M059J (cell line): ENCODE results near the gene C3orf20. TPM values are rescaled to one million over a fixed set of nuclear protein-coding genes. Genes with fewer than 3 reads are reported as not detected.

Experiments used
- DNase-seq: peaks from one replicate; pipeline ENCODE4 v3.0.0-alpha.2; 2012; ENCODE audit warnings: low read depth
- total RNA-seq: library from RNA; depleted of rRNA; stranded (reverse); fragments of >200 nt; shearing (Covaris generic); gene quantifications from 2 replicates; pipeline ENCODE4 v1.2.3, GENCODE V29; 2014; rRNA removed

C3orf20 gene
- total RNA-seq, 1 experiment from 2014 or later, result not detected

- DNase-seq, result no peak
These were observed 139.5 kb downstream of the C3orf20 start for GRCh38 chr3:14814411-14814871.

- no peak for DNase-seq
These were observed 141.4 kb downstream of the C3orf20 start for GRCh38 chr3:14816359-14816758.

- DNase-seq, result no peak
These were observed 144.0 kb downstream of the C3orf20 start, which contains the start of gene FGD5 for GRCh38 chr3:14818804-14819500. Gene FGD5 (plus strand): TSS chr3:14818962. CDS start chr3:14819072, 110 bp downstream.

GRCh38 chr3:14819671-14820070 is 144.7 kb downstream of the C3orf20 start:
- DNase-seq, result no peak

- DNase-seq, result no peak
These were observed 145.2 kb downstream of the C3orf20 start for GRCh38 chr3:14820156-14820555.

GRCh38 chr3:14821151-14821550 is 146.2 kb downstream of the C3orf20 start:
- DNase-seq, result no peak

- no peak for DNase-seq
These were observed 147.2 kb downstream of the C3orf20 start for GRCh38 chr3:14822134-14822533.

Other genes starting within 250 kb of the C3orf20 start
- gene GRIP2, start 134.8 kb upstream of the C3orf20 start, total RNA-seq, result 6.8 and 7.6 TPM in 2 replicates
- 6.1 and 6.2 TPM in 2 replicates for gene CCDC174, start 23.4 kb upstream of the C3orf20 start, total RNA-seq
- 0.05 TPM in 1 of 2 replicates, not detected in the other for gene FGD5, start 143.8 kb downstream of the C3orf20 start, total RNA-seq